Smooth muscle cell (in vitro differentiated cells): ENCODE measurements around the gene OAS3. TPM values are rescaled to one million over a fixed set of nuclear protein-coding genes. Genes with fewer than 3 reads are reported as not detected.
"Not testable (repeated sequence)": the region's sequence is repeated elsewhere in the genome, so short reads cannot be mapped to it uniquely, and the experiment has no call there.

Experiments used
- DNase-seq: peaks from one replicate; lab custom pipeline; 2025; ENCODE audit not compliant: unreplicated experiment; lab: John Stamatoyannopoulos, UW
- H2AFZ ChIP-seq: fragments of 200-600 bp; sonication (generic); 2 replicates; pipeline ENCODE4 v1.6.0; 2016; ENCODE audit warnings: antibody characterized with exemption, low read depth, mild to moderate bottlenecking
- H3F3A ChIP-seq: fragments of 200-600 bp; sonication (generic); 2 replicates; pipeline ENCODE4 v1.6.0; 2017; ENCODE audit warnings: antibody characterized with exemption, low read depth
- H3K27ac ChIP-seq: fragments of 200-600 bp; sonication (generic); 2 replicates; pipeline ENCODE4 v1.5.1; 2016; ENCODE audit warnings: low read depth, mild to moderate bottlenecking
- H3K27me3 ChIP-seq: fragments of 200-600 bp; sonication (generic); 2 replicates; pipeline ENCODE4 v1.6.1; 2016; ENCODE audit warnings: low read depth, mild to moderate bottlenecking
- H3K36me3 ChIP-seq: fragments of 200-600 bp; sonication (generic); 2 replicates; pipeline ENCODE4 v1.5.1; 2016; ENCODE audit warnings: low read depth
- H3K4me1 ChIP-seq: fragments of 200-600 bp; sonication (generic); 2 replicates; pipeline ENCODE4 v1.5.1; 2016; ENCODE audit warnings: low read depth
- H3K4me2 ChIP-seq: fragments of 200-600 bp; sonication (generic); 2 replicates; pipeline ENCODE4 v1.6.0; 2016; ENCODE audit warnings: mild to moderate bottlenecking
- H3K4me3 ChIP-seq: fragments of 200-600 bp; sonication (generic); 2 replicates; pipeline ENCODE4 v1.5.1; 2016; ENCODE audit warnings: mild to moderate bottlenecking
- H3K79me2 ChIP-seq: fragments of 200-600 bp; sonication (generic); 2 replicates; pipeline ENCODE4 v1.6.0; 2016; ENCODE audit warnings: low read depth, mild to moderate bottlenecking
- H3K9ac ChIP-seq: fragments of 200-600 bp; sonication (generic); 2 replicates; pipeline ENCODE4 v1.6.0; 2016; ENCODE audit warnings: low read depth
- H3K9me3 ChIP-seq: fragments of 200-600 bp; sonication (generic); replicated peaks from 2 replicates; pipeline ENCODE4 v1.5.1; 2016; ENCODE audit warnings: low read depth
- H4K20me1 ChIP-seq: fragments of 200-600 bp; sonication (generic); 2 replicates; pipeline ENCODE4 v1.6.0; 2016; ENCODE audit warnings: low read depth
- CTCF ChIP-seq: fragments of 200-600 bp; sonication (generic); IDR thresholded peaks from 2 replicates; pipeline ENCODE4 v1.5.1; 2017; ENCODE audit warnings: borderline replicate concordance, mild to moderate bottlenecking, antibody characterized with exemption; ENCODE audit not compliant: insufficient read depth, poor library complexity, severe bottlenecking
- WGBS: methylation state at CpG from one replicate; pipeline ENCODE4 v1.1.7; 2016; ENCODE audit warnings: low lambda C conversion rate; 5-methylcytosine and 5-hydroxymethylcytosine counted together
- polyA plus RNA-seq: library from polyadenylated mRNA; unstranded; fragments of >200 nt; fragmentation: Nextera tagmentation; extraction: Ambion mirVana; gene quantifications from 2 replicates; pipeline ENCODE4 v1.2.1, GENCODE V29; 2016
- total RNA-seq: library from RNA; depleted of rRNA; stranded (reverse); fragments of >200 nt; gene quantifications from 2 replicates; pipeline ENCODE4 v1.2.3, GENCODE V29; 2014

Gene OAS3
- total and polyA plus RNA-seq, 2 experiments from 2014 or later: 1.1 TPM; not detected in 1

DNA sequence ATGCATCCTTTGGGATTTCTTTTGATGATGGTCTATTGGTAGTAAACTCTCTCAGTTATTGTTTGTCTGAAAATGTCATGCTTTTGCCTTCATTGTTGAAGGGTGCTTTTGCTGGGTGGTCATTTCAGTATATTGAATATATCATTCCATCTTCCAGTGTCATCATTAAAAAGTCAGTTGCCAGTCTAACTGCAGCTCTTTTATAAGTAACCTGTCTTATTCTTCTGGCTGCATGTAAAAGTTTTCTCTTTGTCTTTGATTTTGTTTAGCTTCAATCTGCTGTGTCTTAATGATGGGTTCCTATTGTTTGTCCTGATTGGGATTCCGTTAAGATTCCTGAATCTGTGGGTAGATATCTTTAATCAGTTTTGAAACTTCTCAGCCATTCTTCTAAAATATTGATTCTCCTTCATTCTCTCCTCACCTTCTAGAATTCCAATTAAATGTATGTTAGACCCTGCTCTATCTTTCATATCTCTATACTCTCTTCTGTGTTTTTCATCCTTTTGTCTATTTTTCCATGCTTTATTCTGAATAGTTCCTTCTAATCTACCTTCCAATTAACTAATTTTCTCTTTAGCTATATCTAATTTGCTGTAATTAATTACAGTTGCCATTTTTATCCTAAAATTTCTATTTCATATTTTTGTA is 25.1 kb upstream of the OAS3 start:
- Histone ChIP-seq H3K27ac (no peak overlapping the region), H3F3A (no peaks in the 10 kb centered on the region), H3K27me3 (no peaks in the 10 kb centered on the region), H2AFZ (no peak overlapping the region), H3K4me1 (no peaks in the 10 kb centered on the region), H3K4me2 (no peak overlapping the region), H4K20me1 (no peaks in the 10 kb centered on the region), H3K79me2 (no peaks in the 10 kb centered on the region), H3K36me3 (no peaks in the 10 kb centered on the region), H3K4me3 (no peak overlapping the region), H3K9ac (no peak overlapping the region), H3K9me3 (no peaks in the 10 kb centered on the region)
- WGBS: 83% methylated on average over 1 of the region's 1 CpG
- TF ChIP-seq CTCF: no peak
- no peak for DNase-seq

- H3K36me3 ChIP-seq, H3K27ac ChIP-seq, H3K4me1 ChIP-seq, H3K79me2 ChIP-seq, H2AFZ ChIP-seq, H3K9ac ChIP-seq, H3K4me3 ChIP-seq, H3K4me2 ChIP-seq, H3K9me3 ChIP-seq, DNase-seq, H3F3A ChIP-seq, H4K20me1 ChIP-seq, H3K27me3 ChIP-seq: not testable (repeated sequence)
- 100% methylated on average over 2 of the region's 2 CpGs for WGBS
These were observed 24.4 kb upstream of the OAS3 start for GRCh38 chr12:112913888-112914287.

DNA sequence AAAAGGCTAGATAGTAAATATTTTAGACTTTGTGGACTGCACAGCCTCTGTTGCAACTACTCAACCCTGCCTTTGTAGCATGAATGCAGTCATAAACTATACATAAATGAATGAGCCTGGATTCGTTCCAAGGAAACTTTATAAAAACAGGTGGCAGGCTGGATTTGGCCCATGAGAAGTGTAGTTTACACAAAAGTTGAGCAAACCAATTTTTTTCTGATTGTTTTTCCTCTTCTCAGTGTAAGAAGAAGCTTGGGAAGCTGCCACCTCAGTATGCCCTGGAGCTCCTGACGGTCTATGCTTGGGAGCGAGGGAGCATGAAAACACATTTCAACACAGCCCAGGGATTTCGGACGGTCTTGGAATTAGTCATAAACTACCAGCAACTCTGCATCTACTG is 22.0 kb upstream of the OAS3 start:
- no peaks in the 10 kb centered on the region for H4K20me1 ChIP-seq
- 95% methylated on average over 5 of the region's 5 CpGs for WGBS
- no peaks in the 10 kb centered on the region for H3K36me3 ChIP-seq
- H3K27me3 ChIP-seq: peaks cover under 1% of the 10 kb centered on the region
- no peak for DNase-seq
- no peaks in the 10 kb centered on the region for H3K4me1 ChIP-seq
- TF ChIP-seq CTCF: no peak
- no peaks in the 10 kb centered on the region for H3F3A ChIP-seq
- H3K9ac ChIP-seq: no peak overlapping the region
- no peak overlapping the region for H3K27ac ChIP-seq
- no peaks in the 10 kb centered on the region for H3K79me2 ChIP-seq
- H3K4me3 ChIP-seq: no peak overlapping the region
- no peaks in the 10 kb centered on the region for H3K9me3 ChIP-seq
- no peak overlapping the region for H3K4me2 ChIP-seq
- H2AFZ ChIP-seq: no peak overlapping the region

DNA sequence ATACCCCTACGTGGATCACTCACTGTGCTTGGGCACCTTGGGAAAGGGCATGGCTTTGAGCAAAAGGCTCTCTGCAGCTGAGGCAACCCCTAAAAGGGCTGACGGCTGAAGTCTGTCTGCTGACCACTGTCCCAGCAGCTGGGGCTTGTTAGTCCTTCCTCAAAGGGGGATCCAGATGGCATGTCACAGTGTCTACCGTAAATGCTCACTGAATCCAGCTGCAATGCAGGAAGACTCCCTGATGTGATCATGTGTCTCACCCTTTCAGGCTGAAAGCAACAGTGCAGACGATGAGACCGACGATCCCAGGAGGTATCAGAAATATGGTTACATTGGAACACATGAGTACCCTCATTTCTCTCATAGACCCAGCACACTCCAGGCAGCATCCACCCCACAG is 19.2 kb upstream of the OAS3 start:
- WGBS: 85% methylated on average over 6 of the region's 6 CpGs
- no peak overlapping the region for H3K9ac ChIP-seq

More for the DNA sequence above, 19.2 kb upstream of the OAS3 start:
- Histone ChIP-seq H3K4me1 (no peaks in the 10 kb centered on the region), H3K79me2 (no peaks in the 10 kb centered on the region), H3K4me2 (no peak overlapping the region), H3K36me3 (no peaks in the 10 kb centered on the region), H3K9me3 (no peaks in the 10 kb centered on the region), H3K4me3 (no peak overlapping the region), H3F3A (no peaks in the 10 kb centered on the region), H3K27ac (no peak overlapping the region), H2AFZ (no peak overlapping the region), H4K20me1 (no peaks in the 10 kb centered on the region), H3K27me3 (peaks cover 5% of the 10 kb centered on the region)
- no peak for DNase-seq
- TF ChIP-seq CTCF: no peak
